Placental pericyte (primary cell): ENCODE results near the gene ERMAP. TPM values are rescaled to one million over a fixed set of nuclear protein-coding genes. Genes with fewer than 3 reads are reported as not detected.

Source experiments
- total RNA-seq: library from RNA; depleted of rRNA; stranded (reverse); fragments of >200 nt; gene quantifications from 2 replicates; pipeline ENCODE4 v1.2.3, GENCODE V29; 2012

The ERMAP gene, protein sequence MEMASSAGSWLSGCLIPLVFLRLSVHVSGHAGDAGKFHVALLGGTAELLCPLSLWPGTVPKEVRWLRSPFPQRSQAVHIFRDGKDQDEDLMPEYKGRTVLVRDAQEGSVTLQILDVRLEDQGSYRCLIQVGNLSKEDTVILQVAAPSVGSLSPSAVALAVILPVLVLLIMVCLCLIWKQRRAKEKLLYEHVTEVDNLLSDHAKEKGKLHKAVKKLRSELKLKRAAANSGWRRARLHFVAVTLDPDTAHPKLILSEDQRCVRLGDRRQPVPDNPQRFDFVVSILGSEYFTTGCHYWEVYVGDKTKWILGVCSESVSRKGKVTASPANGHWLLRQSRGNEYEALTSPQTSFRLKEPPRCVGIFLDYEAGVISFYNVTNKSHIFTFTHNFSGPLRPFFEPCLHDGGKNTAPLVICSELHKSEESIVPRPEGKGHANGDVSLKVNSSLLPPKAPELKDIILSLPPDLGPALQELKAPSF
- total RNA-seq = 11.3 and 22.1 TPM in 2 replicates

DNA sequence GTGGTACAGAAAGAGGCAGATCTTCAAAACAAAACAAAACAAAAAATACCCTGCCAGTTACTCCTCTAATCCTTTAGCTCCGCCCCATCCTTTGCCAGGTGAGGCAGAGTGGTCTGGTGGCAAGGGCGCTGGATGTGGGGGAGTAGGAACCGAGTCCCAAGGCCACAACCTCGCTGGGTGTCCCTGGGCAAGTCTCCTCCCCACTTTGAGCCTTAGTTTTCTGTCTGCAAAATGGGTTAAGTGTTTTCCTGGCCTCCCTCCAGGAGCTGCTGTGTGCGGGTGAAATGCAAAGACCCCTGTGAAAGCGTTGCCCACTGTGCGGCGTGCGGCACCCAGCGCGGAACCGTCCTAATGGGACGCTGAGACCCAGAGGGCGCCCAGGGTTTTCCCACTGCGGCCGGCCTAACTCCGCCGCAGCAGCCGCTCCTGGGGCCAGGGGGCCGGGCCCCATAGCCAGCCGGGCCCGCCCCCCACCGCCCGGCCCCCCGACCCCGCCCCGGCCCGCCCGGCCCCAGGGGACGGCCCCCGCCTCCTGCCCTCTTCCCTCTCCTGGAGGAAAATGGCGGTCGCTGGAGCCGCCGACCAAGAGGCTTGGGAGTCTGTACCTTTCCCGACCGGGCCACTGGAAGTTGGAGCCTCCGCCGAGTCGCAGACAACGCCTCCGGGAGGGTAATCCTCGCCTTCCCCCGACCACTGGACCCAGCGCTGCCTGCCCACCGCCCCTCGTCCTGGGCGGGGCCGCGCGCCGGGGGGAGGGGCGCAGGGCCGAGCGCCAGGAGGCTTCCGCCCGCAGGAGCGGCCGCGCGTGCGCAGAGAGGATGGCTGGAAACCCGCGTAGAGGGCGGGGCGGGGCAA, at the start of gene ERMAP, which contains the start of gene SVBP:
Gene ERMAP, plus strand, starts transcription at position 538 of the 855 bp plus-strand sequence. CDS start 13,327 bp downstream, outside the sequence.
Gene SVBP, minus strand, starts transcription at position 813 of the 855 bp plus-strand sequence. CDS start 853 bp downstream, outside the sequence.

DNA sequence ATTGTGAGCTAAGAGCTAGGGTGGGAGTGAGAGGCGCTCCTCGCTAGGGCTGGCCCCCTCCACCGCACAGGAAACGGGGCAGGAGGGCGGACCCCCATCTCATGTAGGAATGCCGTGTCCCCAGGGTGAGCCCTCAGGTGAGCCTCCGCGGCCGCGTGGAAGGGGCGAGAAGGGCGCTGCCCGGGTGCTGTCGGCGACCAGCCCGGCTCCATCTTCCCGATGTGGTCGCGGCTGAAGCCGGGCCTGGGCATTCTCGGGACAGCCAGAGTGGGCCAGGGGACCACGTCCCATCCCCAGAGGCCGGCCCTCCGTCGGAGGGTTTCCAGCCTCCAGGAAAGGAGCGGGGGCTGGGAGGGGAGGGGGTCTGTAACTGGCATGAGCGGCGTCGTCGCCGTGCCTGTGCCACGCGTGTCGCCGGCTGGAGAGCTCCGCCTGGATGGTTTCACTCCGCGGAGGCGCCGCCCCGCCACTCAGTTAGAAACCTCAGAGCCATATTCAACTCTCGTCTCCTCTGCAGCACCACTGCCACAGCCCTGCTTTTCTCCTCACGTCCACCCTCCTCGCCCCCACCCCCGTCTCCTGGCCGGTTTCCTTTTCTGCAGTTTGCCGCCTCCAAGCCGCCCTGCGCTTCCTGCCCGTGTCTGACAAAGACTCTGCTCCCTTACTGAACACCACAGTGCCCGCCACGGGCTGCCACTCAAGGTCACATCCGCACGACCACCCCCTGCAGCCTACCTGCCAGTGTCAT, 31.8 kb upstream of the ERMAP start, which contains the start of gene TMEM269:
Gene TMEM269, plus strand, starts transcription at position 46 of the 748 bp plus-strand sequence. CDS start 4,903 bp downstream, outside the sequence.

GRCh38 chr1:42846257-42847110, 29.6 kb downstream of the ERMAP start, which contains the start of gene ZNF691:
Gene ZNF691 (plus strand): TSS chr1:42846613. CDS start chr1:42849659, 3,046 bp downstream.

Other genes with a start within 250 kb of the ERMAP start
- gene PPIH, start 158.7 kb upstream of the ERMAP start, total RNA-seq = 10.5 and 26.5 TPM in 2 replicates
- 547 and 612 TPM in 2 replicates for gene YBX1, start 134.7 kb upstream of the ERMAP start, total RNA-seq
- gene CLDN19, start 76.9 kb upstream of the ERMAP start, total RNA-seq = not detected in 2 replicates
- 173 and 243 TPM in 2 replicates for gene P3H1, start 50.1 kb upstream of the ERMAP start, total RNA-seq
- 3.3 TPM in 2 replicates for gene C1orf50, start 49.9 kb upstream of the ERMAP start, total RNA-seq
- gene TMEM269, start 32.1 kb upstream of the ERMAP start, total RNA-seq = under 0.01 TPM in 1 of 2 replicates, not detected in the other
- 10.6 and 11.6 TPM in 2 replicates for gene SVBP, start 275 bp downstream of the ERMAP start, total RNA-seq
- gene ZNF691, start 29.5 kb downstream of the ERMAP start, total RNA-seq = 5.9 and 6.3 TPM in 2 replicates
- 118 and 246 TPM in 2 replicates for gene SLC2A1, start 141.7 kb downstream of the ERMAP start, total RNA-seq